Stimulated activated CD4-positive, alpha-beta T cell treated with anti-CD3 and anti-CD28 coated beads, Interleukin-4, amount 100 ng/mL, for 24 hours (primary cell): ENCODE measurements around the gene NKAIN2.
"Not testable (repeated sequence)": the region's sequence is repeated elsewhere in the genome, so short reads cannot be mapped to it uniquely, and the experiment has no call there.

Experiments used
- DNase-seq: peaks from one replicate; pipeline ENCODE4 v3.0.0-alpha.2; 2020

Gene NKAIN2

DNA sequence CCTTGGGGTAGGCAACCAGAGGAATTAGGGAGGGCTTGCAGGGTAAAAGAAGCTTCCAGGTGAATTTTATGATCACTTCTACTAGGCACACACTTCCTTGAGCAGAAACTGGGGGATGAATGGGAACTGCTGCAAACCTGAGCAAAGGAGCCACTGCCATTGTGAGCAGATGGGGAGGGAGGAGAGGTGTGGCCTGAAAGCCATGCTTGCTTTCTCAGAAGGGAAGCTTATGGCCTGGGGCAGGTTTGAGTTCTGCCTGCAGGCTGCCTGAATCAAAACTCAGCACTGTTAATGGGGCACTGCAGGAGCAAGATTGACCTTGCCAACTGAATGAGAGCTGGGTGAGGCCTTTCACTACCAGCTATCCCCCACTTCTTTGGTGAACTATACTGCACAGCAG, 328.1 kb downstream of the NKAIN2 start:
- no peak for DNase-seq

DNA sequence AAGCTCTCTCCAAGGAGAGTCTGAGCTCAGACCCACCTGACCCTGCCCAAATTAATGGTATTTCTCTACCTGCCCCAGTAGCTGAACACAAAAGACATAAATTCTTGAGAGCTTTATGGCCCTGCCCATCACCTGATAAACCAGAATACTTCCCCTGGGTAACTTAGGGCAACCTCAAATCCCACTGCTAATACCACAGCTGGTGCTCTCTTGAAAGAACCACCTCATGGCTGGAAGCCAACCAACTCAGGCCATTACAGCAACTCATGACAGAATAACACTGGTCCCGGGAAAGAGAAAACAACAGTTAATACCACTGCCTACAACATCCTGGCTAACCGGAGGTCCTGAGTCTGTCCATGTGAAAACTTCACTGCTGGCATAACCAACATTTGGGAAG, 328.6 kb downstream of the NKAIN2 start:
- DNase-seq = no peak

DNA sequence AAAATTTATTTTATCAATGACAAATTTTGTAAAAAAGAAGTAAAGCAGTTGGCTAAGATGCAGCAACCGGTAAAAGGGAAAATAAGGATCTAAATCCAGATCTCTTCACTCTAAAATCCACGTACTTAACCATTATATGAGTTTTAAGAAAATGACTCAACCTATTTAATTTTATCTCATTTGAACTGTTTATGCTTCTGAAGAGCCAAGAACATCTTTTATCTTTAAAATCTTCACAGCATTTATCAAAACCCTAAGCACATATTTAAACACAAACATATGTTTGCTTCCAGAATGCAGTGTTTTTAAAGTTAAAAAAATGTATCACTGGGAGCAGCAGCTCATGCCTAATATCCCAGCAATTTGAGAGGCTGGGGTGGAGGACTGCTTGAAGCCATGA, 339.2 kb downstream of the NKAIN2 start:
- DNase-seq = no peak

DNA sequence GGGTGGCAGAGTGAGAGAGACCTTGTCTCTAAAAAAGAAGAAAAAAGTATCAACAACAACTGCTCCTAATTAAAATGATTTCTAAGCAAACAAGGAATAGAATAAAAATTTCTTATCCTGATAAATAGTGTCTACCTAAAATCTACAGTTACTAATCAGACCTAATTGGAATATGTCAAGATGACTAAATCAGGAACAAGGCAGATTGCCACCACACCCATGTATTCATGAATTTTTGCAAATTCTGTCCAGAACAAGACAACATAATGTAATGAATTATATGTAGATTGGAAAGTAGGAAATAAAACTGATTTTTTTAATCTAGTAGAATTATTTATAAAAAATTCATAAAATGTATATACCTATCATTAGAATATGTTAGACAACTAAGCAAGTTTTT, 339.8 kb downstream of the NKAIN2 start:
- no peak for DNase-seq

DNA sequence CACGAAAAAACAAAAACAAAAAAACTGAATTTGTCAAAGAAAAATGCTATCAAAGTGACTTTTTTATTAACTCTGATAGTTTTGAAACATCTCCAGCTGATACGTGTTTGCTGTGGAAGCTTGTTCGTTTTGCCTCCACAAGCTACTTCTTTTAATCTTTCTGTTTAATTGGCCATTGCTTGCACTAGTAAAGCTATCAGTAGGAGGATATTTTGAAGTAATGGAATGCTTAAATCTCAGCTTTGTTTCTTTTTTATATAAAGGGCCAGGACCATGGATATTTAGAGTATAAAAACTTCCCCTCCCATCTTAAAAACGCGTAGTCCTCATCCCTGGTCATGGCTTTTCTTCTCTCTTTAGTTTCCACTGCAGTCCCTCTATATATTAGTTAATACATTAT, 344.0 kb downstream of the NKAIN2 start:
- DNase-seq = no peak

DNA sequence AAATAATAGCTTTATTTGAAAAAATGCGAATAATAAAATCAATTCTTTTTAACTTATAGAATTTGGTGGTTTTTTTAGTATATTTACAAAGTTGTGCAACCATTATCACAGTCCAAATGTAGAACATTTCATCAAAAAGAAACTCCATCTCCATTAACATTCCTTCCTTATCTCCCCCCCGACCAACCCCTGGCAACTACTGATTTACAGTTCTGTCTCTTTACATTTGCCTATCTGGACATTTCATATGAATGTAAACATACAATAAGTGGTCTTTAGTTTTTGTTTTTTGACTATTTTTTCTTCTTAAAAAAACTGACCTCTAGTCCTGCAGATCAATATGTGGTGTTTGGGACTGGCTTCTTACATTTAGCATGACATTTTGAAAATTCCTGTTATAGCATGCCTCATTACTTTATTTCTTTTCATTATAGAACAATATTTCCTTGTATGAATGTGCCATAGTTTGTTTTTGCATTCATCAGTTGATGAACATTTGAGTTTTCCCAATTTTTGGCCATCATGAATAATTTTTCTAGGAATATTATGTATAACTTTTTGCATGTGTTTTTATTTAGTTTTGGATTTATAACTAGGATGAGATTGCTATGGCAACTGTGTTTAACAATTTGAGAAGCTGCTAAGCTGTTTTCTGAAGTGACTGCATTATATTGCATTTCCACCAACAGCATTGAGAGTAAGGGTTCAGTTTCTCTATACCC, 344.7 kb downstream of the NKAIN2 start:
- no peak for DNase-seq

DNA sequence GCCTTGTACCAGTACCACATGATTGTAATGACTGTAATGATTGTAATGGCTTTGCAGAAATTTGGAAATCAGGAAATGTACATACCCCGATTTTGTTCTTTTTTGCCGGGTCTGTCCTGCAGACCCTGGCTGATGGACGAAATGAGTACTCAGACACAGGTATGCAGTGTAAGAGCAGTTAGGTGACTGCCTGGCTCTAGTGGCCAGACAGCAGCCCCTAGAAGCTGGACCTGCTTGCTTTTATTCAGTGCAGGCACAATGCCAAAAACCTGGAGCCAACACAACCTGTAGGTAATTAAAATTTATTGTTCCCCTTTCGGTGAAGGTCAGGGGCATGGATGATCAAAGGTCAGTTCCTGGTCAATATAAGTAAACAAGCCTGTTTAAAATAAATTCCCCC, 346.0 kb downstream of the NKAIN2 start:
- DNase-seq = no peak

DNA sequence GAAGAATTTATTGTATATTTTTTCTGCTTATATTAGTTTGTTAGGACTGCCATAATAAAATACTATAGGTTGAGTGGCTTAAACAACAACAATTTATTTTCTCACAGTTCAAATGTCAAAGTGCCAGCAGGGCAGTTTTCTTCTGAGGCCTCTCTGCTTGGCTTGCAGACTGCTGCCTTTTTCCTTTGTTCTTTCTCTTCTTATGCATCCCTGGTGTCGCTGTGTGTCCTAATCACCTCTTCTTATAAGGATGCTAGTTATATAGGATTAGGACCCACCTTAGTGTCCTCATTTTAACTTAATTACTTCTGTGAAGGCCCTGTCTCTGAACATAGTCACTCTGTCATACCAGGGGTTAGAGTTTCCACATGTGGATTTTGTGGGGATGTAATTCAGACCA, 354.4 kb downstream of the NKAIN2 start:
- no peak for DNase-seq

DNA sequence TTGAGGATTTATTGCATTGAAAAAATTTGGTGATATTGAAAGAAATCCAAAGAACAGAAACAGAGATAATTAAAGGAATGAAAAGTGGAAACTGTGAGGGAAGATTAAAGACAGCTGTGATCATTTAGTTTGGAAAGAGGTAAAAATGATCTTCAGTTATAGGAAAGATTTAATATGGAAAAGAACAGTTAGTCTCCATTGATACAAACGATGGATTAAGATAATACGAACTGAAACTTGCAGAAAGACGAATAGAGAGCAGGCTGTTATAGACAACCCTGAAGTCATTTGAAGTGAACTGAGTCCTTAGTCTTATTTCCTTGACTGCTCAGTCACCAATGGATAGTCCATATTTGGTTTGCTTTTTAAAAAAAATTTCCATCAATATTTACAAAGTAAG, 360.0 kb downstream of the NKAIN2 start:
- DNase-seq = no peak

DNA sequence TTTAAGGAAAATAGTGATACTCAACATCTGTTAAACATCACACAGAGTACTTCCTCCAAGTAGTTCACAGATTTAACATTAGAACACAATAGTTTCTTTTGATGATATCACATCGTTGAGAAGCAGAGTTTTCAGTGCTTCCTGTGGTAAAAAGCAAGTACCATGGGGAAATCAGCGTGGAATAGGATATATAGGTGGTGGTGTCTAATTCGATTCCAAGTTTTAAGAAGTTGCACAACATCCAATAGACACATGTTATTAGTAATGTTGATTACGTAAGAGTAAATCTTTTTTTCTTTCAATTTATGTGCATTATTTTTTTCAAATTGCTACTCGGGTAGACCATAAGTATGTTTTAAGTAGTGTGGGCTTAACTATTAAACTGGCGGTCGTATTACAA, 360.7 kb downstream of the NKAIN2 start:
- DNase-seq = no peak

DNA sequence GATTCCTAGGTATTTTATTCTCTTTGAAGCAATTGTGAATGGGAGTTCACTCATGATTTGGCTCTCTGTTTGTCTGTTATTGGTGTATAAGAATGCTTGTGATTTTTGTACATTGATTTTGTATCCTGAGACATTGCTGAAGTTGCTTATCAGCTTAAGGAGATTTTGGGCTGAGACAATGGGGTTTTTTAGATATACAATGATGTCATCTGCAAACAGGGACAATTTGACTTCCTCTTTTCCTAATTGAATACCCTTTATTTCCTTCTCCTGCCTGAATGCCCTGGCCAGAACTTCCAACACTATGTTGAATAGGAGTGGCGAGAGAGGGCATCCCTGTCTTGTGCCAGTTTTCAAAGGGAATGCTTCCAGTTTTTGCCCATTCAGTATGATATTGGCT, 363.6 kb downstream of the NKAIN2 start:
- DNase-seq = not testable (repeated sequence)

DNA sequence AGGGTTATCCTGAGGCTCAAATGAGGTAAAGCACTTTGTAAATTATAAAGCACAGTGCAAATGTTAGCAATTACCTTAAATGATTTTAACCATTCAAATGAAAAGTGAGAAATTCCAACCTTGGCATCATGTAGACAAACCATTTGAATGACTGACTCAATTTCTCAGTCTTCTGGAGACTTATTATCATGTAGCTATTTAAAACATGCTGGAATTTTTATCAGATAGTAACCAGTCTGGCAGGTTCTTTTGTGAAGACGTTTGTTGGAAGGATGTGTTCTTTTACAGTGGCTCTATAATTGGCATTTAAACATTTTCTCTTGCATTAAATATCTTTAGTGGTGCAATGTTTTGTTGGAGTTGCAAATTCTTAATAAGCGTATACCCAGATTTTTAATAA, 386.6 kb downstream of the NKAIN2 start:
- no peak for DNase-seq

DNA sequence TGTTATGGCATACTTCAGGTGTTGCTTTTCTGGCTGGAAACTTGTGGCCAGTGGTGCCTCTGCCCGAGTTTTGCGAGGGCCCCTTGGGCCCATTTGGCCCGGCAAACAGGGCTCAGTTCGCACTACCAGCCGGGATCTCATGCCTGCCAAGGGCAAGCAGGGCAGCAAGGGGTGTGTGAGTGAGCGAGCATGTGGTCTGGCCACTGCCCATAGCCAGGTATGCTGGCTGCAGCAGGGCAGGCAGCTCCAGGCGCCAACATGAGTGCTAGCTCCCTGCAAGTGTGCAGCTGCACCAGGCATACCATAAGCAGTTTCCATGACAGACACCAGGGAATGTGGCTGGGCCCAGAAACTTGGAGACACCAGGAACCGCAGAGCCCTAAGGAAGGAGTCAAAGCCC, 389.5 kb downstream of the NKAIN2 start:
- no peak for DNase-seq

DNA sequence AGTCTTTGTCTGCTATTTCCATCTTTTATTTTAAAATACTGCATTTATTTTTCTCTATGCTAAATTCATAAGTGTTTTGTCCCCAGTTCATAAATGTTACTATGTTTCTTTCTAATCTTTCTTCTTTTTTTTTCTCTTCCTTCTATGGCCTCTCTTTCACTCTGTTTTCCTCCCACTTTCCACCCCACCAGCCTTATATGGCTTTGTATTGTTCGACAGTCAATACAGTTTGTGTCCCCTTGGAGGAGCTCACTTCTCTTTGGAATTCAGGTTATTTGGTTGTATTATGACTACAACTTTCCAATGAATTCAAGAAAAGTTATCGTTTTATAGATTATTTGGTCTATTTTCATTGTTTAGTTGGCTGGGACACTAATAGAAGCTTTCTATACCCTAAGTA, 393.5 kb downstream of the NKAIN2 start:
- DNase-seq = no peak

DNA sequence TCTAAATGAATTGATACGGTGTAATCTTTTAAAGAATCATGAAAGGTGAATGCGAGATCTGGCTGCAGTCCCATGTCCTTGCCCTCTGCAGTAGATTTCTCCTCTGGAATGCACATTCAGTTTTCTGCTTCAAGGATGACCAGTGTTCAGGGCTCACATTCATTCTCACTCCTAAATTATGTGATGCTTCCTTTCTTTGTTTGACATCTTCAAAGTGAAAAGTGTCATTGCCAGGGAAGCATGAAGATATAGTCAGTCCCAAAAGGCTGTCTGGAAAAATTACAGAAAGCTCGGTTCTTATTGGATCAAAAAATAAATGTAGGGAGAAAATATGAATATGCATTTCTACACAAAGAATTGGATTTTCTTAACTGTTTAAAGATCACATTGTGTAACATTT, 395.6 kb downstream of the NKAIN2 start:
- no peak for DNase-seq

DNA sequence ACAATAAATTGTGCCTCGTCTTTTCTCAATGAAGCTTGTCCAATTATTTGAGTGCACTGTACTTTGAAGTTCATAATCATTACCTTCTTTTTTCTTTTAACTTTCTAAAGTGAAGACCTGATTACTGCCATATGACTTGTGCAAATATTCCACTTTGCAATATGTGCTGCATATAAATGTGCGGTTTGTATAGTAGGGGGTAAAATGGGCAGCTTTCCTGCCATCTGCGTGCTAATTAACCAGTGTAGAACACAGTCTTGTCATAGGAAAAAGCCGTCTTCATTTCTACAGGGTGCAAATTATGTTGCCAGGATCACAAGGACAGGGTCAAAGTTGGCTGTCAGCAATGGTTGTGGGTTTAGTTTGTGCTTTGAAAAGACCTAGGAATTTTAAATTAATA, 397.0 kb downstream of the NKAIN2 start:
- no peak for DNase-seq

DNA sequence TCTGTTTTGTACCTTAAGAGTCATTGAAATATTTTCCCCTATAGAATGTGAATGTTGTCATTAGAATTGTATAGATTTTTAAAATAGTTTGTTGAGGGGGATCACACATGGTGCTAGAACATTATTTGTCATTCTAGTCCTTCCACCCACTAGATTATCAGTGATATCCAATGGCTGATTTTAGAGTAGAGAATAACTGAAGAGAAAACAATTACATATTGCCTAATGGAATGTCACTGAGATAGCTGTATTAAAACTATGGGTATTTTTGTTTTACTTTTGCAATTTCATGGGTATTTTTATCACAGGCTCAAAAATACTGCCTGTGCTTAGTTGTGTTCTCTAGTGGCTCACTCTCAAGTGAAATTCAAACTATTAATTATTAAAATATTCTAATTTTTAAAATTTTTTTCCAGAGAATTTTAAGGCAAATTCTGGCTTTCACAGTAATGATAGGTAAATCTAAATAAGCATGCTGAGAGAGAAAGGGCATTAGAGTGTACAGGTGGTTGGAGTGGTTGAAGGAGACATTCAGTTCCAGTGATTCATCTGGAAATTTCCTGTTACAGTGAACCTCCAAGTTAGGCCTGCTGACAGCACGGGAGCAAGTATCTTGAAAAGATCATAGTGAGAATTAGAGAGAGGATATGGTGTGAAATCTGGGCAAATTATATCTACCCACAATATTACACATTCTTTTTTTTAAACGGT, 399.6 kb downstream of the NKAIN2 start:
- DNase-seq = no peak

DNA sequence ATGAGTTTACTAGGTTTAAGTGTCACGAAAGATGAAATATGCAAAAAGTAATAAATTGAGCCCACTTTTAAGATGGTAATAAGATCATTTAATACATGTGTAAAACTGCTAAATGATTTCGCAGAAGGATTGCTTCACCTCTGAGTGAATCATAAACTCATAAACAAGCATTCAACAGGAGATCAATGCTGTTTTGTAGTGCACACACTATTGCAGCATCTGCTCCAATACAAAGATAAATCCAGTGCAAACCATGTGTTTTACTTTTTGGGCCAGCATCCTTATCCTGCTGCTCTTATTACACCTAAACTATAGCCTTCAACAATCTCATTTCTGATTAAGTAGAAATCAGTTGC, 400.1 kb downstream of the NKAIN2 start:
- DNase-seq = no peak

DNA sequence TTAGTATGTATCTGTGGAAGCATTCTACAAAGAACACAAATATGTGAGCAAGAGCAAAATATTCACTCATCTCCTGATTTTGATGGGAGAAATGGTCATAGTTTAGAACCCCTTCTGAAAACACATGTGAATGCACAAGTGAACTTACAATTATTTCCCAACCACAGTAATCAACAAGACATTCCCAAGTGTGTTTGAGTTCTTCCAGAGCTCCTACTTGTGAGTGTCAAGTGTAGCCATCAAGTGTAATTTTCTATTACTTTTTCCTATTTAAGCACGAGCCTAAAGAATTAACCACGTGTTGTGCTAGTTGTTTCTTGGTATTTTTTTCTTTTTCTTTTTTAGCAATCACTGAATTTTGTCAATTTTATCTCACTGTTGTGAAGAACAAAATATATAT, 402.3 kb downstream of the NKAIN2 start:
- no peak for DNase-seq

DNA sequence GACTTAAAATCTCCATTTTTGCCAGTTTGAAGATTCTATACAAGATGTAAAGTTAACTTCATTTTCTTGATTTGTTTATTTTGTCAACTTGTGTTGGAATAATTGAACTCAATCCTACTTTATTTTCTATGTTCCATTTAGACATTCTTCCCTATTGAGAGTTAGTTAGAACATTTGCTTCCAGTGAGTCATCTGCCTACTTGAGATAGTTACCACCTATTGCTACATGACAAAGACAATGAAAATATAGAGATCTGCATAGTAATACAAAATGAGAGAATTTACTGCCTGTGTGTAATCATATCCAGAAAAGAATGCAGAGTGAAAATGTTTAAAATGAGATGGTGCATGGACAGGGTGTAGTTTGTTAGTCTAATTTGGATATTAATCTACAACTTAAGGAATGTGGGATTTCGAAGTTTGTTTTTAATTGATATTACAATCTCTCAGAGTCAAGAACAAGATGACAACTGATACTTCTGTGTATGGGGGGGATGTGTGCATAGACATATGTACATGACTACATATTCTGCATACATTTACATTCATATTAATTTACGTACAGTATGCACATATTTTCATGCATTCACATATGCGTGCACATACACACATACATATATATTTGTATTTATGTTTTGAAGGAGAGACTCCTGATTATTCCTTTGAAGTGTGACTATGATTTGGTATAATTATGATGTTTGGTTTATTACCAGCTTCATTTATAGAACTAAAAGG, 420.1 kb downstream of the NKAIN2 start:
- no peak for DNase-seq

DNA sequence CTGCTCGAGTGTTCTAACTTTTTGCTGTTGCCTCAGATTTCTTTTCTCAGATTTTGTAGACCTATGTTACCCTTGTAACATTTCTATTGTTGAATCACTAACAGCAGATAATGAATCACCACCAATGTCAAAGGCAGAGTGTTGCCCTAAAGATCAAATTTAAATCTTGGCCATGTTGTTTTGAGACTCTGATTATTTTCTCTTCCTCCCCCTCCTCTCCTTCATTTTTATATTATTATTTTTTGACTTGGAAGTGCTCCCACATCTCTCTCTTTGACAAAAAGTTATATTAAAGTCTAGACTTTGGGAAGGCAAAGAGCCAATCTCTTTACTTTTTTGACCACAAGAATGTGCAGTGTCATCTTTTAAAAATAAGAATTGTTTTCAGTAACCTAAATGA, 422.7 kb downstream of the NKAIN2 start:
- DNase-seq = no peak

DNA sequence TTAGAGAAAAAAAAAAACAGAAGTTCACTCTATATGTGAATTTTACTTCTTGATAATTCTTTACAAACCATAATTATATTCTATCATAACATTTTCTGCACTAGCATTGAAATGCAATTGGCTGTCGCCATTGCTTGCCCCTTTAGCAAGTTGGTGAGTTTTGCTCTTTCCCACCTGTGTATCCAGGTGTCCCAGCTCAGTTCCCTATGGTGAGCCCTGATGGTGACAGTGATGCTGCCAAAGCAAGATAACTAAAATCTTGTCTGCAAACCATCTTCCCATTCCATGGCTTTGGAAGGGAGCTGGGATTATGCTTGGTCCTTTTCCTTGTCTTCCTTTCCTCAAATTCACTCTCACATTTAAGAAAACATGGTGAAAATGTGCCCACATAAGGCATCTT, 429.6 kb downstream of the NKAIN2 start:
- DNase-seq = no peak

DNA sequence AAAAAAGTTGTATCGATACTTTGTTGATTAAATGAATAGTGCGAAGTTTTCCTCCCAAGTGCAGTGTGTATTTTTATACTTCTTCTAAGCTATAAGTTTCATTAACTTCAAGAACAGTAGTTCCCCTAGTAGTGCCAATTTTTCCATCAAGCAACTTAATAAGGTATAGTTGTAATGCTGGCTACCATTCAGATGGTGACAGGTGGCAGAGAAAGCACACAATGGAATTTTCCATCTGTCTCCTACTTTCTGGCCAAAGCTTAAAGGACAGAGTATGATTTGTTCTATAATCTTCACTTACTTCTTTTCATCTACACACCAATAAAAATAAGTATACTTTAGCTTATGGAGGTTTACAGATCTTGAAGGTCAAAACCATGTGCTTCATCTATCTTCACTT, 431.1 kb downstream of the NKAIN2 start:
- DNase-seq = no peak

DNA sequence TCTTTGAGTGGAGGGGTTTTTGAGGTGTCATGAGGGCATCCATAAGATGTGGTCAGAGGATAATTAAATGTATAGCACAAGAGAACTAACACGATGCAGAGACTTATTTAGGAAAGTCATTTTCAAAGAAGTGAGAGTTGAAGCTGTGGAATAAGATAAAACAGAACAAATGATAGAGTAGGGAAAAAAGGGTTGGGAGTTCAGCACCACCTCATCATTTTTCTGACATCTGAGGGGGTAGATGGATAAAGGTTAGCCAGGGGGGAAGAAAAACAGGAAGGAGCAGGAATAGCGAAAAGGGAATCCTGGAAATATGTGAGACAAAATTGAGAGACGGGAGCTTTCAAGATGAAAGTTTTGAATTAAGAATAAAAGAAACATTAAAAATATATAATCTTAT, 434.2 kb downstream of the NKAIN2 start:
- DNase-seq = no peak
